Measurements from ENCODE around the gene MAML3.
A peak's percentile ranks its signal among the peaks of the same experiment; 100 is the strongest.

MAML3 gene

GRCh38 chr4:140096921-140097320, 57.1 kb downstream of the MAML3 start:
- intact Hi-C loops (cut with DNase I; ENCODE audit: low total_unique reads): no loop called here
- Histone ChIP-seq H3K4me3 (peak overlapping the region; percentile 25 to 30), H3K36me3 (no peaks in the 10 kb centered on the region), H3K27ac (peak overlapping the region; percentile 63 to 65), H3K4me1 (peaks cover 0 to 79% (median 53%) of the 10 kb centered on the region in 4 donors), H3K27me3 (no peaks in the 10 kb centered on the region), H3K9me3 (no peaks in the 10 kb centered on the region)
- no peak for DNase-seq
- TF ChIP-seq, protein P1, sequence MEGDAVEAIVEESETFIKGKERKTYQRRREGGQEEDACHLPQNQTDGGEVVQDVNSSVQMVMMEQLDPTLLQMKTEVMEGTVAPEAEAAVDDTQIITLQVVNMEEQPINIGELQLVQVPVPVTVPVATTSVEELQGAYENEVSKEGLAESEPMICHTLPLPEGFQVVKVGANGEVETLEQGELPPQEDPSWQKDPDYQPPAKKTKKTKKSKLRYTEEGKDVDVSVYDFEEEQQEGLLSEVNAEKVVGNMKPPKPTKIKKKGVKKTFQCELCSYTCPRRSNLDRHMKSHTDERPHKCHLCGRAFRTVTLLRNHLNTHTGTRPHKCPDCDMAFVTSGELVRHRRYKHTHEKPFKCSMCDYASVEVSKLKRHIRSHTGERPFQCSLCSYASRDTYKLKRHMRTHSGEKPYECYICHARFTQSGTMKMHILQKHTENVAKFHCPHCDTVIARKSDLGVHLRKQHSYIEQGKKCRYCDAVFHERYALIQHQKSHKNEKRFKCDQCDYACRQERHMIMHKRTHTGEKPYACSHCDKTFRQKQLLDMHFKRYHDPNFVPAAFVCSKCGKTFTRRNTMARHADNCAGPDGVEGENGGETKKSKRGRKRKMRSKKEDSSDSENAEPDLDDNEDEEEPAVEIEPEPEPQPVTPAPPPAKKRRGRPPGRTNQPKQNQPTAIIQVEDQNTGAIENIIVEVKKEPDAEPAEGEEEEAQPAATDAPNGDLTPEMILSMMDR (IDR thresholded peaks at IDR 0.05): no peak

DNA sequence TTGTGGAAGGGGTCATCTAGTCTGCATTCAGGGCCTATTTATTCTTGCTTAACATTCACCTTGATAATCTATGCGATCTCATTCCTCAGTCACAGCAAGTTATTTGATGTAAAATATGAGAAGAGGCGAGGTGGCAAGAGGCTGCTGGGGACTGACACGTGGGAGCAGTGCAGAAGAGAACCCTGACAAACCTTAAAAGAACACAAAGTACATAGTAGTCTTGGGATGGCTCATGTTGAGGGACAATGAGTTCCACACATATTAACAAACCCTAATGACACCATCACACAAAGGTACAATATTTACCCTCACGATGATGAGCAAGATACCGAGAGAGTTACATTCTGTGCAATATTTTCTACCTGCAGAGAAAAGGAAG, 57.5 kb downstream of the MAML3 start:
- DNase-seq: no peak
- Histone ChIP-seq H3K9me3 (no peaks in the 10 kb centered on the region), H3K36me3 (no peaks in the 10 kb centered on the region), H3K27me3 (no peaks in the 10 kb centered on the region), H3K27ac (peak overlapping the region; percentile 63 to 65), H3K4me1 (peaks cover 0 to 79% (median 53%) of the 10 kb centered on the region in 4 donors), H3K4me3 (no peak overlapping the region)
- intact Hi-C loops (cut with DNase I; ENCODE audit: low total_unique reads): no loop called here
- TF ChIP-seq, protein P1 (IDR thresholded peaks at IDR 0.05): no peak

DNA sequence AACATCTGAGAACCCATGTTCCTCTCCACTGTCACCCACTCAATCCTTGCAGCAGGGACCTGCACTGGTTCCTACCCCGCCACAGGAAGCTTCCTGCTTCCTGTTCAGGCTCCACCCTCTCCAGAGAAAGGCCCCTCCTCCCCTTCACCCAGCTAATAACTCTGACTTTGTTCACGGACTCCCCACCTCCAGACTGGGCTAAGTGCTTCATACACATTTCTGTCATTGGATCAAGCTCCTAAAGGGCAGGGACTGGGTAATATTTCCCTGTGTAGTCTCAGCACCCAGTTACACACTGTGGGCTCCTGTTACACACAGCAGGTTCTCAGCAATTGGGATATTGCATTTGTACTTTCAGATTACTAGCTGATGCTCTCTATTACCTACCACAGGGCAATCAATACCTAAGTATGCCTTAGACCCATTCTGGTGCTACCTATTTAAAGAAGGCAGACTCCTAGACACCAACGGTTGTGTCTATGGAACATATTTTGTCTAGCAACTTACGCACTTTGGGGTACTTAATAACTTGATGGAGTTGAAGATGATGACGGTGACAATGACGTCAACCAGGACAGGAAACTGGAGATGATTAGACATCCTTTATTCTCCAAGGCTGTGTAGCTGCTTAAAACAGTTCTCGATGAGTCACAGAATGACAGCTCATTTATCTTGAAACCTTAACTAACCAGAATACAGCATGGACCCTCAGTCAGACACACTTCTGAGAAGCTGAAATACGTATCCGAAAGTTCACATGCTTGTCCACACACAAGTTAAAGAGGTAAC, 58.1 kb downstream of the MAML3 start:
- no peak for DNase-seq
- intact Hi-C loops (cut with DNase I; ENCODE audit: low total_unique reads): no loop called here
- no peak overlapping the region for H3K4me3 ChIP-seq
- H3K4me1 ChIP-seq: peaks cover 0 to 79% (median 54%) of the 10 kb centered on the region in 4 donors
- H3K27ac ChIP-seq: peak overlapping the region; percentile 63 to 65
- H3K27me3 ChIP-seq: no peaks in the 10 kb centered on the region
- H3K36me3 ChIP-seq: no peaks in the 10 kb centered on the region
- TF ChIP-seq, protein P1 (IDR thresholded peaks at IDR 0.05): no peak
- no peaks in the 10 kb centered on the region for H3K9me3 ChIP-seq

- H3K9me3 ChIP-seq: no peaks in the 10 kb centered on the region
- no peak overlapping the region for H3K4me3 ChIP-seq
- H3K27me3 ChIP-seq: no peaks in the 10 kb centered on the region
- TF ChIP-seq, protein P1 (IDR thresholded peaks at IDR 0.05): no peak
- intact Hi-C loops (cut with DNase I; ENCODE audit: low total_unique reads): no loop called here
- peak; percentile 68 to 87 for DNase-seq
- peak overlapping the region; percentile 58 to 65 for H3K27ac ChIP-seq
- H3K36me3 ChIP-seq: no peaks in the 10 kb centered on the region
- peaks cover 0 to 76% (median 55%) of the 10 kb centered on the region in 4 donors for H3K4me1 ChIP-seq
Measured at GRCh38 chr4:140094438-140095420, 59.3 kb downstream of the MAML3 start.

GRCh38 chr4:140092094-140092851, 61.7 kb downstream of the MAML3 start:
- peaks cover 0 to 55% (median 41%) of the 10 kb centered on the region in 4 donors for H3K4me1 ChIP-seq
- no peaks in the 10 kb centered on the region for H3K36me3 ChIP-seq
- H3K9me3 ChIP-seq: no peaks in the 10 kb centered on the region
- H3K27me3 ChIP-seq: no peaks in the 10 kb centered on the region
- peak overlapping the region; percentile 28 to 40 for H3K27ac ChIP-seq
- peak in 1 of 2 donors; percentile 38 for DNase-seq
- TF ChIP-seq, protein P1 (IDR thresholded peaks at IDR 0.05): no peak
- intact Hi-C loops (cut with DNase I; ENCODE audit: low total_unique reads): no loop called here
- H3K4me3 ChIP-seq: peak overlapping the region; percentile 25 to 31

Measured in tibial artery (tissue), 4 donors.